GM20000 (cell line): ENCODE data around the gene VSIG8.

Experiments
- DNase-seq: peaks from one replicate; pipeline ENCODE4 v3.0.0; 2012; ENCODE audit warnings: low spot score
- CTCF ChIP-seq: IDR thresholded peaks from 2 replicates; pipeline ENCODE4 v1.5.1; 2012; ENCODE audit warnings: mild to moderate bottlenecking, control low read depth; ENCODE audit errors: extremely low read depth, missing control alignments

The VSIG8 gene

GRCh38 chr1:159821171-159821867 lies 41.1 kb downstream of the VSIG8 start:
- no peak for TF ChIP-seq CTCF
- DNase-seq = no peak

GRCh38 chr1:159817276-159818041 lies 45.0 kb downstream of the VSIG8 start:
- DNase-seq = no peak
- no peak for TF ChIP-seq CTCF

- no peak for DNase-seq
- no peak for TF ChIP-seq CTCF
Observed at GRCh38 chr1:159815926-159816325, 46.5 kb downstream of the VSIG8 start.

- no peak for DNase-seq
Observed at GRCh38 chr1:159804924-159805323, 57.5 kb downstream of the VSIG8 start.

More at GRCh38 chr1:159804924-159805323, 57.5 kb downstream of the VSIG8 start:
- TF ChIP-seq CTCF = no peak
